Natural killer cell (primary cell): Measurements from ENCODE around the gene C11orf71. TPM values are rescaled to one million over a fixed set of nuclear protein-coding genes. Genes with fewer than 3 reads are reported as not detected.

ENCODE experiments used
- ATAC-seq, 3 donors: fragments of 150-1000 bp in 2 of 3; fragments of 200-7000 bp in 1 of 3; cut with Tn5 transposase; 1 replicate in 1 of 3; 2 replicates in 2 of 3; pipeline ENCODE4 v1.10.0; 2021; ENCODE audit warnings: mild to moderate bottlenecking in 2 of 3, moderate library complexity in 2 of 3
- DNase-seq, 2 donors: peaks; one replicate each; pipeline versions ENCODE4 v3.0.0 to v3.0.0-alpha.2; 2013 to 2021; ENCODE audit warnings: mixed read lengths in 1 of 2
- H3K27ac ChIP-seq: one replicate; pipeline ENCODE4 v1.5.1; 2013; ENCODE audit warnings: mild to moderate bottlenecking, low read length
- H3K27me3 ChIP-seq: one replicate; pipeline ENCODE4 v1.6.1; 2013; ENCODE audit warnings: low read length; ENCODE audit not compliant: control insufficient read depth, insufficient read depth
- H3K36me3 ChIP-seq: one replicate; pipeline ENCODE4 v1.6.1; 2013; ENCODE audit warnings: low read length; ENCODE audit not compliant: control insufficient read depth, insufficient read depth
- H3K4me1 ChIP-seq: one replicate; pipeline ENCODE4 v1.6.1; 2013; ENCODE audit warnings: low read length; ENCODE audit not compliant: control insufficient read depth, insufficient read depth
- H3K4me3 ChIP-seq: one replicate; pipeline ENCODE4 v1.5.1; 2013; ENCODE audit warnings: low read length
- H3K9me3 ChIP-seq: one replicate; pipeline ENCODE4 v1.6.1; 2013; ENCODE audit warnings: low read length; ENCODE audit not compliant: control insufficient read depth, insufficient read depth
- H3K27ac Mint-ChIP-seq, 2 donors: one replicate each; pipeline ENCODE4 v1.8.0; 2022; ENCODE audit warnings: mild to moderate bottlenecking in 2 of 2, mixed read lengths in 2 of 2, moderate library complexity in 1 of 2
- H3K27me3 Mint-ChIP-seq, 2 donors: one replicate each; pipeline ENCODE4 v1.8.0; 2022; ENCODE audit warnings: low read depth in 2 of 2, mixed read lengths in 2 of 2
- H3K36me3 Mint-ChIP-seq: one replicate; pipeline ENCODE4 v1.8.0; 2022; ENCODE audit warnings: mixed read lengths
- H3K4me1 Mint-ChIP-seq, 2 donors: one replicate each; pipeline ENCODE4 v1.8.0; 2022; ENCODE audit warnings: mixed read lengths in 2 of 2
- H3K4me3 Mint-ChIP-seq: one replicate; pipeline ENCODE4 v1.8.0; 2022; ENCODE audit warnings: mild to moderate bottlenecking, moderate library complexity, mixed read lengths
- H3K9me3 Mint-ChIP-seq, 2 donors: one replicate each; pipeline ENCODE4 v1.8.0; 2022; ENCODE audit warnings: mixed read lengths in 2 of 2
- WGBS: methylation state at CpG from one replicate; pipeline ENCODE4 v1.1.7; 2013; ENCODE audit warnings: missing lambda C conversion rate; ENCODE audit not compliant: insufficient coverage; 5-methylcytosine and 5-hydroxymethylcytosine counted together
- intact Hi-C: fragments of 100-400 bp; cut with micrococcal nuclease; formaldehyde crosslinking; loops from one replicate; pipeline ENCODE4 v1.14.2; 2022
- total RNA-seq, 4 donors: library from RNA; stranded (reverse); fragments of 120-200 nt in 1 of 4; gene quantifications; one replicate each; pipeline versions ENCODE4 v1.2.3 to v1.2.4, GENCODE V29; 2013 to 2022
- TF ChIP-seq, protein P1 (sequence below): fragments of 200-600 bp; IDR thresholded peaks from one replicate; pipeline ENCODE4 v1.8.0; 2022; ENCODE audit warnings: antibody characterized with exemption

The C11orf71 gene, protein sequence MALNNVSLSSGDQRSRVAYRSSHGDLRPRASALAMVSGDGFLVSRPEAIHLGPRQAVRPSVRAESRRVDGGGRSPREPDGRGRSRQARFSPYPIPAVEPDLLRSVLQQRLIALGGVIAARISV
- 10 to 100 TPM; 11.3 to 13.1 (median 11.5) TPM for total RNA-seq
- total RNA-seq (2013): 18.0 TPM

DNA sequence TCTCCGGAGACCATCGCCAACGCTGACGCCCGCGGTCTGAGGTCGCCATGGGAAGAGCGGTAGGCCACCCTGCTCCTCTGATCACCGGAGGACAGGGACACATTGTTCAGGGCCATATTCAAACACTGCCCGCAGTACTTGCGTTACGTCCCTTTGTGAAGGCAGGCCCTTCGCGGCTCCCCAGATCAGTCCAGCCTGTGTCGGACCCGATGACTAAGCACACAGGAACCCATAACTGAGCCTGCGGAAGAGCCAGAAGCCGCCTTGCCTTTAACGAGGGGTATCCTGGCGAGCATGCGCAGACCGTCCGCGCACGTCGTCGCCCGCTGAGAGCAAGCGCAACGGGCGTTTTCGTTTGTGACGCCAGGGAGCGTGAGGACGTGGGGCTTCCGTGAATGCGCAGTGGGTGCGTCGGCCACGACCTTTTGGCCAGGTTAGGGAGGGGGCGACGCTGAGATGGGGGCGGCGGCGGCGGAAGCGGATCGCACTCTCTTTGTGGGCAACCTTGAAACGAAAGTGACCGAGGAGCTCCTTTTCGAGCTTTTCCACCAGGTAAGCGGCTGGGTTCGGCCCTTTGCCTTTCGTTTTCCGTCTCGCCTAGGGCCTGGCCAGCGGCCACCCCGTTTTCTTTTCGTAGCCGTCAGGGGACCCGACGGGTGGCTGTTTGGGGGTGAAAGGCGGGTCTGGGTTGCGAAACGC, at the start of gene C11orf71, which contains the start of gene RBM7:
Gene C11orf71, minus strand, starts transcription at position 296 of the 699 bp plus-strand sequence. Its CDS starts 180 bp downstream, at position 116.
Gene RBM7, plus strand, starts transcription at position 451 of the 699 bp plus-strand sequence. Its CDS starts 6 bp downstream, at position 457.
- peaks cover 7% of the 10 kb centered on the region for H3K4me1 ChIP-seq
- H3K27ac Mint-ChIP-seq: peak within 1 kb of the TSS; percentile 98 to 99
- peak within 1 kb of the TSS; percentile 96 for H3K4me3 Mint-ChIP-seq
- peaks cover 14% of the 10 kb centered on the region for H3K36me3 ChIP-seq
- TF ChIP-seq, protein P1, sequence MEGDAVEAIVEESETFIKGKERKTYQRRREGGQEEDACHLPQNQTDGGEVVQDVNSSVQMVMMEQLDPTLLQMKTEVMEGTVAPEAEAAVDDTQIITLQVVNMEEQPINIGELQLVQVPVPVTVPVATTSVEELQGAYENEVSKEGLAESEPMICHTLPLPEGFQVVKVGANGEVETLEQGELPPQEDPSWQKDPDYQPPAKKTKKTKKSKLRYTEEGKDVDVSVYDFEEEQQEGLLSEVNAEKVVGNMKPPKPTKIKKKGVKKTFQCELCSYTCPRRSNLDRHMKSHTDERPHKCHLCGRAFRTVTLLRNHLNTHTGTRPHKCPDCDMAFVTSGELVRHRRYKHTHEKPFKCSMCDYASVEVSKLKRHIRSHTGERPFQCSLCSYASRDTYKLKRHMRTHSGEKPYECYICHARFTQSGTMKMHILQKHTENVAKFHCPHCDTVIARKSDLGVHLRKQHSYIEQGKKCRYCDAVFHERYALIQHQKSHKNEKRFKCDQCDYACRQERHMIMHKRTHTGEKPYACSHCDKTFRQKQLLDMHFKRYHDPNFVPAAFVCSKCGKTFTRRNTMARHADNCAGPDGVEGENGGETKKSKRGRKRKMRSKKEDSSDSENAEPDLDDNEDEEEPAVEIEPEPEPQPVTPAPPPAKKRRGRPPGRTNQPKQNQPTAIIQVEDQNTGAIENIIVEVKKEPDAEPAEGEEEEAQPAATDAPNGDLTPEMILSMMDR: no peak
- no peaks in the 10 kb centered on the region for H3K36me3 Mint-ChIP-seq
- peaks cover 45 to 48% of the 10 kb centered on the region in 2 donors for H3K4me1 Mint-ChIP-seq
- WGBS: 0% methylated on average over 65 of the region's 65 CpGs
- H3K27me3 Mint-ChIP-seq: no peaks in the 10 kb centered on the region
- DNase-seq (peak; percentile 97 to 100), ATAC-seq (peak; percentile 90 to 97 (median 93))
- no peaks in the 10 kb centered on the region for H3K9me3 ChIP-seq
- peak within 1 kb of the TSS; percentile 81 for H3K4me3 ChIP-seq
- H3K9me3 Mint-ChIP-seq: no peaks in the 10 kb centered on the region
- intact Hi-C loops: loop anchor here (1.0 to 10.0 kb wide), 2 partner anchors 39 to 526 kb away; partner anchors contain the start of genes REXO2 and USP28
- H3K27me3 ChIP-seq: no peaks in the 10 kb centered on the region
- H3K27ac ChIP-seq: peak within 1 kb of the TSS; percentile 95

GRCh38 chr11:114449845-114450244, 49.5 kb upstream of the C11orf71 start:
- Histone ChIP-seq H3K4me1 (no peaks in the 10 kb centered on the region), H3K9me3 (no peaks in the 10 kb centered on the region), H3K27me3 (no peaks in the 10 kb centered on the region), H3K27ac (no peak overlapping the region), H3K4me3 (no peak overlapping the region), H3K36me3 (peaks cover 34% of the 10 kb centered on the region)
- 95% methylated on average over 6 of the region's 6 CpGs for WGBS
- intact Hi-C loops: no loop called here
- Mint-ChIP-seq H3K4me1 (no peaks in the 10 kb centered on the region), H3K27ac (no peak overlapping the region), H3K9me3 (no peaks in the 10 kb centered on the region), H3K27me3 (no peaks in the 10 kb centered on the region), H3K4me3 (no peak overlapping the region), H3K36me3 (peaks cover 15% of the 10 kb centered on the region)
- TF ChIP-seq, protein P1: no peak
- ATAC-seq: no peak
- no peak for DNase-seq

GRCh38 chr11:114448749-114449482, 48.6 kb upstream of the C11orf71 start:
- H3K27me3 Mint-ChIP-seq: no peaks in the 10 kb centered on the region
- Histone ChIP-seq H3K4me1 (no peaks in the 10 kb centered on the region), H3K4me3 (no peak overlapping the region), H3K9me3 (no peaks in the 10 kb centered on the region), H3K27ac (no peak overlapping the region), H3K36me3 (peaks cover 34% of the 10 kb centered on the region), H3K27me3 (no peaks in the 10 kb centered on the region)
- no peak overlapping the region for H3K27ac Mint-ChIP-seq
- H3K4me1 Mint-ChIP-seq: no peaks in the 10 kb centered on the region
- 100% methylated on average over 1 of the region's 2 CpGs for WGBS
- peaks cover 15% of the 10 kb centered on the region for H3K36me3 Mint-ChIP-seq
- TF ChIP-seq, protein P1: no peak
- no peak for DNase-seq
- H3K9me3 Mint-ChIP-seq: no peaks in the 10 kb centered on the region
- H3K4me3 Mint-ChIP-seq: no peak overlapping the region
- ATAC-seq: no peak
- intact Hi-C loops: no loop called here
